ENCODE measurements around the gene SGK1. TPM values are rescaled to one million over a fixed set of nuclear protein-coding genes. Genes with fewer than 3 reads are reported as not detected.
"Not testable (repeated sequence)": the region's sequence is repeated elsewhere in the genome, so short reads cannot be mapped to it uniquely, and the experiment has no call there.

The SGK1 gene
- total RNA-seq, 4 donors from 2014 or later: 15.1 to 38.2 (median 25.5) TPM

- no peaks in the 10 kb centered on the region for H3K9me3 ChIP-seq
- WGBS, 2 donors (ENCODE audit: low coverage in 1 of 2): 49 to 55% methylated on average over 2 of the region's 2 CpGs
- H3K36me3 ChIP-seq: no peaks in the 10 kb centered on the region
- H3K4me3 ChIP-seq: no peak overlapping the region
- H3K4me1 ChIP-seq: peaks cover 0 to 6% (median 0%) of the 10 kb centered on the region in 3 donors
- ATAC-seq: no peak
- no peak for TF ChIP-seq EP300 (IDR thresholded peaks at IDR 0.05)
- TF ChIP-seq POLR2A (IDR thresholded peaks at IDR 0.05): no peak
- no peak for TF ChIP-seq CTCF (IDR thresholded peaks at IDR 0.05)
- no peak for TF ChIP-seq POLR2AphosphoS5 (IDR thresholded peaks at IDR 0.05)
- H3K27ac ChIP-seq: no peak overlapping the region
- H3K27me3 ChIP-seq: no peaks in the 10 kb centered on the region
Measured at GRCh38 chr6:134187154-134187553, 130.8 kb downstream of the SGK1 start.

GRCh38 chr6:134186355-134186754 lies 131.6 kb downstream of the SGK1 start:
- Histone ChIP-seq H3K36me3 (no peaks in the 10 kb centered on the region), H3K27me3 (no peaks in the 10 kb centered on the region), H3K9me3 (no peaks in the 10 kb centered on the region), H3K27ac (no peak overlapping the region), H3K4me3 (no peak overlapping the region), H3K4me1 (peaks cover 0 to 6% (median 0%) of the 10 kb centered on the region in 3 donors)
- ATAC-seq: no peak
- no peak for TF ChIP-seq POLR2AphosphoS5 (IDR thresholded peaks at IDR 0.05)
- no peak for TF ChIP-seq POLR2A (IDR thresholded peaks at IDR 0.05)
- TF ChIP-seq CTCF (IDR thresholded peaks at IDR 0.05): no peak
- WGBS, 2 donors (ENCODE audit: low coverage in 1 of 2): 82 to 93% methylated on average over 2 of the region's 2 CpGs

- Histone ChIP-seq H3K4me1 (no peaks in the 10 kb centered on the region), H3K4me3 (no peak overlapping the region), H3K27ac (no peak overlapping the region), H3K36me3 (no peaks in the 10 kb centered on the region), H3K9me3 (no peaks in the 10 kb centered on the region), H3K27me3 (no peaks in the 10 kb centered on the region)
- no peak for TF ChIP-seq POLR2AphosphoS5 (IDR thresholded peaks at IDR 0.05)
- no peak for TF ChIP-seq EP300 (IDR thresholded peaks at IDR 0.05)
- no peak for TF ChIP-seq CTCF (IDR thresholded peaks at IDR 0.05)
- no peak for TF ChIP-seq POLR2A (IDR thresholded peaks at IDR 0.05)
- ATAC-seq: no peak
Measured at GRCh38 chr6:134185277-134185676, 132.6 kb downstream of the SGK1 start.

GRCh38 chr6:134183844-134184243 lies 134.1 kb downstream of the SGK1 start:
- Histone ChIP-seq H3K9me3 (no peaks in the 10 kb centered on the region), H3K36me3 (no peaks in the 10 kb centered on the region), H3K27me3 (no peaks in the 10 kb centered on the region), H3K4me1 (peaks cover 0 to under 1% (median 0%) of the 10 kb centered on the region in 3 donors), H3K27ac (no peak overlapping the region), H3K4me3 (no peak overlapping the region)
- no peak for ATAC-seq
- WGBS, 2 donors (ENCODE audit: low coverage in 1 of 2): 80 to 90% methylated on average over 2 to 3 of the region's 7 CpGs
- TF ChIP-seq POLR2AphosphoS5 (IDR thresholded peaks at IDR 0.05) (no peak), CTCF (IDR thresholded peaks at IDR 0.05) (no peak), EP300 (IDR thresholded peaks at IDR 0.05) (no peak), POLR2A (IDR thresholded peaks at IDR 0.05) (no peak)

GRCh38 chr6:134182528-134182927 lies 135.4 kb downstream of the SGK1 start:
- no peak for ATAC-seq
- peaks cover 0 to 14% (median 0%) of the 10 kb centered on the region in 3 donors for H3K4me1 ChIP-seq
- H3K36me3 ChIP-seq: no peaks in the 10 kb centered on the region
- H3K27me3 ChIP-seq: no peaks in the 10 kb centered on the region
- H3K27ac ChIP-seq: no peak overlapping the region
- 91 to 94% methylated on average over 4 to 6 of the region's 6 CpGs for WGBS, 2 donors (ENCODE audit: low coverage in 1 of 2)
- no peak for TF ChIP-seq EP300 (IDR thresholded peaks at IDR 0.05)
- no peak for TF ChIP-seq CTCF (IDR thresholded peaks at IDR 0.05)
- no peak for TF ChIP-seq POLR2A (IDR thresholded peaks at IDR 0.05)
- TF ChIP-seq POLR2AphosphoS5 (IDR thresholded peaks at IDR 0.05): no peak
- H3K9me3 ChIP-seq: no peaks in the 10 kb centered on the region
- H3K4me3 ChIP-seq: no peak overlapping the region

- H3K4me1 ChIP-seq: peaks cover 0 to 22% (median 0%) of the 10 kb centered on the region in 3 donors
- not testable (repeated sequence) for ATAC-seq, H3K36me3 ChIP-seq, H3K9me3 ChIP-seq, H3K27ac ChIP-seq, H3K27me3 ChIP-seq, H3K4me3 ChIP-seq
- WGBS, 2 donors (ENCODE audit: low coverage in 1 of 2): 90 to 96% methylated on average over 3 to 5 of the region's 5 CpGs
Measured at GRCh38 chr6:134181726-134182125, 136.2 kb downstream of the SGK1 start.

- H3K9me3 ChIP-seq, H3K27ac ChIP-seq, H3K27me3 ChIP-seq, ATAC-seq, H3K4me3 ChIP-seq, H3K36me3 ChIP-seq: not testable (repeated sequence)
- peaks cover 0 to 26% (median 3%) of the 10 kb centered on the region in 3 donors for H3K4me1 ChIP-seq
- 74 to 83% methylated on average over 3 to 4 of the region's 8 CpGs for WGBS, 2 donors (ENCODE audit: low coverage in 1 of 2)
Measured at GRCh38 chr6:134181251-134181650, 136.7 kb downstream of the SGK1 start.

GRCh38 chr6:134180540-134180939 lies 137.4 kb downstream of the SGK1 start:
- peaks cover 0 to 33% (median 4%) of the 10 kb centered on the region in 3 donors for H3K4me1 ChIP-seq
- not testable (repeated sequence) for H3K27ac ChIP-seq, ATAC-seq, H3K4me3 ChIP-seq, H3K36me3 ChIP-seq, H3K9me3 ChIP-seq, H3K27me3 ChIP-seq
- WGBS, 2 donors (ENCODE audit: low coverage in 1 of 2): 100% methylated on average over 1 to 2 of the region's 4 CpGs
